ENCODE data around the gene RNF223.

Gene RNF223

DNA sequence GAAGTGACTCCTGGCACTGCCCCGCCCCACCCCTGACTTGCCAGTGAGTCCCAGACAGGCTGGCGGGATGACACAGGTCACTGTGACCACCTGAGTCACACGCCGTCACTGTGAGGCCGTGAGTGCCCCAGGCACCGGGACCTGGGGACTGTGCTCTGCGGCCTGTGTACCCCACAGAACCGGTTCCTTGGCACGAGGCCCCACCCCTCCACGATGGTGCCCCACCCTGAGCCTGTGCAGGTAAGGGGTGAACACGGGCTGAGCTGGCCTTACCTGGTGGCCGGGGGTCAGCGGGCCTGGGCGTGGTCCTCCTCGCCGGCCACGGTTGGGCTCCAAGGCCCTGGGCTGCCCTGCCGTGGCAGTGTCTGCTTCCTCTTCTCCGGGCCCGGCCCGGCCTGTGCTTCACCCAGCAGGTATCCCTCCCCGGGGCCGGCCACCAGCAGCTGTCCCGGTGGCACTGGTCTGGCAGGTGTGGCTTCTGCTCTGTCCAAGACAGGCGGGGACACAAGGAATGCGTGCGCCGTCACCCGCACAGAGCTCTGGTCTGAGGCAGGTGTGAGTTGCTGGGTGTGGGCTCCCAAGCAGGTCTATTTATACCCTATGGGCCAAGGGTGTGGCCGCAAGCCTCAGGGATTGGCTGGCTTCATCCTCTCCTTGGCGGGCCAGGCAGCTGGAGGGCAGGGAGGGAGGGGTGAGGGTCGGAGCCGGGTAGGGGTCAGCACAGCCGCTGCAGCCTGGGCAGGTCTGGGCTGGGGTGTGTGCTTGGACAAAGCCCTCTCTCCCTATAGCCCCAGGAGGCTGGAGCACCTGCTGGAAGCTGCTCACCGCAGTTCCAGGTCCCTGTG lies at the start of gene RNF223:
RNF223 (minus strand) TSS at position 564 of the 845 bp plus-strand sequence. CDS start 1,740 bp downstream, outside the sequence.
- DNase-seq (ENCODE audit: low spot score): peak; percentile 89

DNA sequence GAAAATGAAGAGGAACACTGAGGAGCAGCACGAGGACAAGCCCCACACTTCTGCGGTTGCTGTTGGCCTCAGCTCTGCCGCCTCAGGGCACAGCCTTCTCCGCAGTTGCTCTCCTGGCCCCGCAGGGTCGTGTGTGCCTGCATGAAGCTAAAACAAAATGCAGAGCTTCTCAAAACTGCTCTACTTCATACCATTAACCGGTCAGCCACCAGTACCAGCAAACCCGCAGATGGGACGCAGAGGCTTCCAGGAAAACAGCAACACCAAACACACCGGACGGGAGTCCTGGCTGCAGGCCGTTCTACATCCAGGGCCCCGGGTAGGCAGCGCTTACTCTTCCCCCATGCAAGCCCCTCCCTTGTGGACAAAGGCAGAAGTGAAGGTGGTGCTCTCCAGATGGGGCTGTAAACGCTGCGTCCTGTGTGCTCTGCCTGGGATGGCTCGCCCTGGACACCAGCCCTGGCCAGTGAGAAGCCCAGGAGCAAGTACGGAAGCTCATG lies 48.9 kb upstream of the RNF223 start:
- DNase-seq (ENCODE audit: low spot score): no peak

DNA sequence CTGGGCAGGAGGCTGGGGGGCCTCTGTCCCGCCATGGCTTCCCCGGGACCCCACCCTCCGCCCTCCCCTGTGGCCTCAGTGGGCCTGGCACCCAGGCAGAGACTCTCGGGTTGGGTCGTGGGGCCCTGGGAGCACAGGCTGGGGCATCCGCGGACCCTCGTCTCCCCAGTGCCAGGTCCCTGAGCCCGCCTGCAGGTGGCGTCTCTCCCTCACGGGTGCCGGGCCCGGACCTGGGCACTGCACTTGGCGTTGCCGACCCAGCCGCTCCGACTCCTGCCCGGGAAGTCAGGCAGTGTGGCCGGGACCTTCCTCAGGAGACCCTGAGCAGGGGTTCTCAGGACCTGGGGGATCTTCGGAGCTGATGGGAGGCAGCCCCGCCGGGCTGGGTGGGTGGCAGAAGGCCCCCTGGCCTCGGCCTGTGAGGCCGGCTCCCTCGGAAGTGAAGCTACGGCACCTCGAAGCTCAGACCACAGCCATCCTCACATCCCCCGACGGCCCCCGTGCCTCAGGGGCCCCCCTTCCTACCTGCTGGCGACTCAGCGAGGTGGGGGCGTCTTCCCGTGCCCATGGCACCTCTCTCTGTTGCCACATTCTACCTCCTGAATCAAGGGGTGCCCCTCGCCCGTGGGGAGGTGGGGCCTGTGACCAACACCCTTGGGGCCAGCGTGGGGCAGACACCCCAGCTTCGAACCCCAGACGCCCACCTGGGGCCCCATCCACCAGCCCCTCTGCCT lies 48.1 kb upstream of the RNF223 start:
- peak; percentile 70 for DNase-seq (ENCODE audit: low spot score)

DNA sequence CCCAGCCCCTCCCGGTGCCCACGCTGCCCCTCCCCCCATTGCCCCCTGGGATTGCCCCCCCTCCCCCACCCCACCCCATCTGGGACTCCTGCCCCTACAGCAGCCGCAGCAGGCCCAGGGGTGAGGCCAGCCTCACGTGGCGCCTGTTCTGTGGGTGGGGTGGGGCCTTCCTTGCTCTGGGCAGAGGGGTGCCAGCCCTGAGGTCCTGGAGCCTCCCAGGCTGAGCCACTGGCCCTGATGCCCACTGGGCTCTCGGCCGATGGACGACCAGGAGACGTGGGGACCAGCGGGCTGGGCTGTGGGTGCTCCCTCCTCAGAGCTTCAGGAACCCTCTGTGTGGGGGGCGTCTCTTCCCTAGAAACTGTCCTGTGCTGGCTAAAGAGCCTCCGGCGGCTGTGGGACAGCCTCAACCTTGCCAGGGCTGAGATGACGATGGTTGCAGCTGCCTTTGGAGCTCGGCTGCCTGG lies 47.5 kb upstream of the RNF223 start:
- DNase-seq (ENCODE audit: low spot score): no peak

DNA sequence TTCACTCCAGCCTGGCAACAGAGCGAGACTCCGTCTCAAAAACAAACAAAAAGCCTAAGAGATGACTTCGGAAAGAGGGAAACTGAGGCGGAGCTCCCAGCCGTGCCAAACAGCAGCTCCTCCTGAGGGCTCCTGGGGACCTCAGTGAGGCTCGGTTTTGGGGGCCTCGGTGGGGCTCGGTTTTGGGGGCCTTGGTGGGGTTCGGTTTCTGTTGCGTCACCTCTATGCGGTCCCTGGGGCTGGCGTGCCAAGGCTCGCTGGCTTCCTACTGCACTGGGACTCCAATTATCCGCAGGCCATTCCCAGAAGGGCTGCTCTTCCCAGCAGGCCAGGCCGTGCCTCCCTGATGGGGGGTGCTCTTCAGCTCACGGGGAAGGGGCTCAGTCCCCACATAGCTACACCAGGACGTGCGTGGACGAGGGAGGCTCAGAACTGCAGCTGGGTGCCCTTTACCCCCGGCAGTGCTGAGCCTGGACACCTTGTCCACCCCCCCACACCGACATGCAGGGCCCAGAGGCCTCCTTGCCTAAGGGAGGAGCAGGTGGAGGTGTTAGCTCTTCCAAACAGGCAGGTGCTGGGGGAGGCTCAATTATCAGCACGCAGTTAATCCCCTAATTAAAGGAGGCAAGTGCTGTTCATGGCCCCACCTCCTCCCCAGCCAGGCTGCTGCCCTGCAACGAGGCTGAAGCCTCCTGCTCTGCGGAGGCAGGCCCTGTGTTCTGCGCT lies 46.9 kb upstream of the RNF223 start:
- DNase-seq (ENCODE audit: low spot score): no peak

DNA sequence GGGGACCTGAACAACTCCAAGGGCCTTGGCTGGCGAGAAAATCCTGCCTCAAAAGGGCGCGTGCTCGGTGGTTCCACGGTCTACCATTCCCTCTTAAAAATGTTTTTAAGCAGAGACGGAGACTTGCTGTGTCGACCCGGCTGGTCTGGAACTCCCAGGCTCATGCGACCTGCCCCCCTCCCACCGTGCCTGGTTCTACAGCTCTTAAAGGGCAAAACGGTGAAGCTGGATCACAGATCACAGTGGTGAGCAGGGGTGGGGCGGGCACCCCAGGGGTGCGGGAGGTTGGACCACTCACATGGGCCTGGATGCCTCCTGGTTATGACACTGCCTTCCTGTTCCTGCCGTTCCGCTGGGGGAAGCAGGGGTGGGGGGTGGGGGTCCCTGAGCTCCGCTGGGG lies 46.0 kb upstream of the RNF223 start:
- no peak for DNase-seq (ENCODE audit: low spot score)

DNA sequence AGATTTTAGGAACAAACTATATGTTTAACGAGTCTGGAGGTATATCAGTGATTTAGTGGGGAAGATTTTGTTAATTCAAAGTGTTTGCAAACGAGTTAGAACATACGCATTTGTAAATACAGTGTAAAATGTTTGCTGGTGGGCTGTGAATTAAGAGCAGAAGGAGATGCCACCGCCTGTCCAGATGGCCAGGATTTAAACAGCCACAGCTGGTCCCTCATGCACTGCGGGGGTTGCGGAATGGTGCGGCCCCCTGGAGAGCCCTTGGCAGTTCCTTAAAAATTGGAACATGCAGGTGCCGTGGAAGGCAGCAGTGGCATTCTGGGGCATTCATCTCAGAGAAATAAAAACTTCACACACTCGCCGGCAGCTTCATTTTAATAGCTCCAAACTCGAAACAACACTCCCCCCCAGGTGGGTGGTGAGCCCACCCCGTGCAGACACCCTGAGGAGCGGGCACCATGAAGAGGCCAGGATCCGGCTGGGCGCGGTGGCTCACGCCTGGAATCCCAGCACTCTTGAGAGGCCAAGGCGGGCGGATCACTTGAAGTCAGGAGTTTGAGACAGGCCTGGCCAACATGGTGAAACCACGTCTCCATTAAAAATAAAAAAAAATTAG lies 45.3 kb upstream of the RNF223 start:
- DNase-seq (ENCODE audit: low spot score): no peak

DNA sequence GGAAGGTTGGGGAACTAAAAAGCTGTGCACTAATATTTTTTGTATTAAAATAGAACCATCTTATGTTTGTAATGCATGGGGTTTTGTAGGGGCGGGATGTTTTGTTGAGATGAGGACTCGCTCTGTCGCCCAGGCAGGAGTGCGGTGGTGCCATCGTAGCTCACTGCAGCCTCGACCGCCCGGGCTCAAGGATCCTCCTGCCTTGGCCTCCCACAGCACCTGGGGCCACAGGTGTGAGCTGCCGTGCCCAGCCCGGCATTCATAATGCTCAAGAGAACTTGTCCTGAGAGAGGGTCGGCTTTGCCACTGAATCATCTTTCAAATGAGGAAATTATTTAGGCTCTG lies 44.7 kb upstream of the RNF223 start:
- no peak for DNase-seq (ENCODE audit: low spot score)

DNA sequence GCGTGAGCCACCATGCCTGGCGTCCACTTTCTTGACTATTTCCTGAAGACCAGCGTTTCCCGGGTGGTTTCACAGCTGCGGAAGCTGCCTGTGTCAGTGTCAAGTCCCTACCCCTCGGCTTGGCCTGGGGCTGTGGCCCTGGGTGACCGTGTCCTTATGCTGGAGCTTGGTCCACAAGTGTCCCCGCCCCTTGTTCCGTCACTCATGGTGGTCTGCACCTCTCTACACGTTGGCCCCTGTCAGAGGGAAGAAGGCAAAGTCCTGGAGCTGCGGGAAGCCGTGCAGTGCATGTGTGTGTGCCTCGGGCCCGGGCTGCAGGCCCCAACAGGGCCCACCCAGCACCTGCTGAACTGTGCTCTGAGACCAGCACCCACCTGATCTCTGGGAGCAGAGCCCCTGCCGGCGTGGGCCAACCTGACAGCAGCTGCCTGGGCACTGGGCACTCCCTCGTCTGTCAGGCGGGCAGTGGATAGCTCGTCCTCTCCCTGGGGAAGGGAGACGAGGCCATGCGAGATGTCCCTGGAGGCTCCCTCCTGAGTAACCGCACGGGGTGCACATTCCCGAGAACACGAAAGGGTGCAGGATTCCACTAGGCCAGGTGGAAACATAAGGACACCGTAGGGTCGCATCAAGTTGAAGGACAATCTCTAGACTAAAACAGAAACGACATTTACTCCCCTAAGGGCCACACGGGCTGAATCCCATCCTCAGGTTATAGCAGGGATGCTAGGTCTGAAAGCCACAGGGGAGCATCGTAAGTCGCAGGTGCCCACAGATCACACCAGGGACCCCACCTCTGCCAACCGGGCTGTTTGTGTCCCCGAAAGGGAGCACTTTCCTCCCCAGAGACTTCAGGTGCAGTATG lies 44.1 kb upstream of the RNF223 start:
- DNase-seq (ENCODE audit: low spot score): no peak

DNA sequence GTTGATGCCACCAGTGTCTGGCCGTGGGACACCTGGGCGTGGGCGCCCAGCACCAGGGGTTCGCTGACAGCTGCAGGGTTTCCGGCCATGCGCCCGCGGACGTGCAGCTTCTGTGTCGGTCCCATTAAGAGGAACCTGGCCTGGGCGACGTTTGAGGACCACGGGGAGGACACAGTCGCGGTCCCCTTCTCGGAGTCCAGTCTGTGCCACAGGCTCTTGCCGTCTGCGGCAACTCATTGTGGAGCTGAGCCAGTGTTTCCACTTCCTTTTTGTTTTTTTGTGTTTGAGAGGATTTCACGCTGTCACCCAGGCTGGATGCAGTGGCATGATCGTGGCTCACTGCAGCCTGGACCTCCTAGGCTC lies 43.3 kb upstream of the RNF223 start:
- DNase-seq (ENCODE audit: low spot score): no peak

DNA sequence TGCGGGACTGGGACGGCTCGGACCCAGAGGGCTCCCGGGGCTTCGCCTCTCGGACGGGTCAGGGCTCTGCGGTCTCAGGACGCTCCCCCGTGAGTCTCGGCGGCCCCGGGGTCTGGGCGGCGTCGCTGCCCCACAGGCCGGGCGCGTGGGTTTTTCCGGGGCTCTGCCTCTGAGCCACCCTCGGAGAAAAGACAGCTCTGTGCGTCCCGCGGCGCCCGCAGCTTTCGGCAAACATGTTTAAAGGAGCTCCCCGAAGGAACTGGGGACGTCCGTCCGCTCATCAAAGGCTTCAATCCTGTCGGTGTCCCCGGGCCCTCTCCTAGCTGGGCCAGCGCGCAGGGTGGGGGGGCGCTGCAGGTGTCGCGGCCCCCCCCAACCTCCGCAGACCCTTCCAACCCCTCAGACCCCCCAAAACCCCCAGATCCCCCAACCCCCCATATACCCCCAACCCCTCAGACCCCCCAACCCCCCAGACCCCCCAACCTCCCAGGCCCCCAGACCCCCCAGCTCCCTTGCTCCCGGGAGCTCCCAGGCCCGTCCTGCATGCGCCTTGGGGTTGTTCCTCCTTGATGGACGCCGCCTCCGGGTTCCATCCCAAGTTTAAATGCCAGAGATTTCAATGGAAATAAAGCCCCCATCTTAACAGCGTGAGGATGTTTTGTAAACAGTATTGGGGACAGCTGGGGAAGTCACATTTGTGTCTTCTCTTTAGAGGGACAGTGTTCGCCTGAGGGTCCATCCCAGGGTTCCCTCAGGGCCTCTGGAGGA lies 42.8 kb upstream of the RNF223 start:
- DNase-seq (ENCODE audit: low spot score): peak; percentile 3

DNA sequence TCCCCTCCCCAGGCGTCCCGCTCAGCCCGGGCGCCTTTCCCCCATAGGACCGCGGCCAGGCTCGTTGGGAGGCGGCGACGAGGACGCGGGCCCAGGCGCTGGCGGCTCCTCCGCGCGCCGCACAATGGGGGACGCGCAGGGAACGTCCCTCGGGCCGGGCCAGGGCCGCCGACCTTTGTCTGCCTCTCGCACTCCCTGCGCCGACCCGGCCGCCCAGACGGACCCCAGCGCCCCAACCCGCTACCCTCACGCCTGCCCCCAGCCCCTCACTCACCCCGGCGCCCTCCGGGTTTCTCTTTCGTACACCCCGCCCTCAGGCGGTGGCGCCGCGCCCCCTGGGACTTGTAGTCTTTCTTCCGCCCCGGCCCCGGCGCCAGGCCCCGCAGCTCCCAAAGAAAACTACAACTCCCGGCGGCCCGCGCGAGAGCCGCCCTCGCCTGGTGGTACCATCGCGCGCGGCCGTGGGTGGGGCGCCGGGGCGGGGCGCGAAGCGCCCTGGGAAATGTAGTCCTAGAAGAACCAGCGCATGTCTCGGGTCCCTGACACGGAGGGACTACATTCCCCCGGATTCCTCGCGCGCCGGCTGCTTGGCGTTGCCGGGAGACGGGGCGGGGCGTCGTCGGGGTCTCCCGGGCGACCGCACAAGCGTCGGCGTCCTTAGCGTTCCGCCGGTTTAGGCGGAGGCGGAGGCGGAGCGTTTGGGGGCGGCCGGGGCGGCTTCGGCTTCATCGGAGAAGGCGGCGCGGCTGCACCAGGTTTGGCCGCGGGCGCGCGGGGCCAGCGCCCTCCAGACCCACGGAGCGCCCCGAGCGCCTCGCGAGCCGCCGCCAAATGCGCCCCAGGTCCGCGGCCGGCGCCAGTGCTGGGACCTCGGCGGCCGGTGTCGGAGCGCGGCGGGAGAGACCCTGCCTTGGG lies 41.9 kb upstream of the RNF223 start, which contains the start of gene C1orf159:
C1orf159 (minus strand) TSS at position 304 of the 915 bp plus-strand sequence. CDS start 24,546 bp downstream, outside the sequence.
- DNase-seq (ENCODE audit: low spot score): peak; percentile 98

DNA sequence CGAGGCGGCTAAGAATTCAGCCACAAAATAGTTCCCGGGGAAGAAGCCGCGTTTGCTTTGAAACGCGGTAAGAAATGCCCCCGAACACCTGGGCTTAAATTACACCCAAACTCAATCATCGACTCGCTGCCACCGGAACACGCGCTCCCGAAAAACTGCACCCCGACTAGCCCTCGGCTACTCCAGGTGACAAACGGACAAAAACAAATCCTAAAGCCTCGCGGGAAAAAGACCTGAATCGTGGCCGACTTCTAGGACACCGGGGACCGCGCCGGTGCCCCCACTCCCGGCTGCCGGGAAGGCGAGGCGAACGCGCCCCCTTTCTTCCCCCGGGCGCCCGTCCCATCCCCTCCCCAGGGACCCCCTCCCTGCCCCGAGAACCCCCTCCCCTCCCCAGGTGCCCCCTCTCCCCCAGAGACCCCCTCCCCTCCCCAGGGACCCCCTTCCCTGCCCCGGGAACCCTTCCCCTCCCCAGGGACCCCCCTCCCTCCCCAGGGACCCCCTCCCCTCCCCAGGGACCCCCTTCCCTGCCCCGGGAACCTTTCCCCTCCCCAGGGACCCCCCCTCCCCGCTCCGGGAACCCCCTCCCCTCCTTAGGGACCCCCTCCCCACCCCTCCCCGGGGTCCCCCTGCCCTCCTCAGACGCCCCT lies 41.2 kb upstream of the RNF223 start:
- no peak for DNase-seq (ENCODE audit: low spot score)

DNA sequence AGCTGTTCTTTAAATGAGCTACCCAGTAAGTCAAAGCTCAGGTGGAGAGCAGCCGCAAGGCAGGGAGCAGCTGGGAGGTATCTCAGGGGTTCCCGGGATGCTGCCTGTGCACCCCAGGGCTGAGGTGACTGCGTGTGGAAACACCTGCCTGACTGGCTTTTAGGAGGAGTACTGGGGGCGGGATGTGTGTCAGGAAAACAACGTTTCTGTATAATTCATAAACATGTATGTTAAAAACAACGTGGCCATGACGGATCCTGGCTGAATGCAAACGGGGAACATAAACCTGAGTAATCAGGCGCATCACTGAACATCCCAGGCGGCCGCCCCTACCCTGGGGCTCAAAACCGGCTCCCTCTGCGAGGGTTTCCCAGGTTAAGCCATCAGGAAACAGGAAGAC lies 40.3 kb upstream of the RNF223 start:
- no peak for DNase-seq (ENCODE audit: low spot score)

DNA sequence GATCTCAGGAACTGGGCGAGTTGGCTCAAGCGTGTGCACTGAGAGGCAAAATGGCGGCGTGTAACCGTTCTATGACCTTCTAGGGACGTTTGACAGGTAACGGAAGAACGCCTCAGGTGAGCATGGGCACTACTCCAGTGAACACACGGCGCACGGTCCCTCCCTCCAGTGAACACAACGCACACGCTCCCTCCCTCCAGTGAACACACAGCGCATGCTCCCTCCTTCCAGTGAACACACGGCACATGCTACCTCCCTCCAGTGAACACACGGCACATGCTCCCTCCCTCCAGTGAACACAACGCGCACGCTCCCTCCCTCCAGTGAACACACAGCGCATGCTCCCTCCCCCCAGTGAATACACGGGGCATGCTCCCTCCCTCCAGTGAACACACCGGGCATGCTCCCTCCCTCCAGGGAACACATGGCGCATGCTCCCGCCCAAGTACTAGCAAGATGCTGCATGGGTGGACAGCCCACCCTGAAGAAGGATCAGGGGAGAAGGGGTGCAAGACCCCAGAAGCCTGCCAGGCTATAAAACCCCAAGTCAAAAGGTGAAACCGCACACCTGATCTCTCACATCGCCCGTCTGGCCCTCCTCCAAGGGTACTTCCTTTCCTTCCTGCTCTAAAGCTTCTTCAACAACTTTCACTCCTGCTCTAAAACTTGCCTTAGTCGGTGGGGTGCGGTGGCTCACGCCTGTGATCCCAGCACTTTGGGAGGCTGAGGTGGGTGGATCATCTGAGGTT lies 38.3 kb upstream of the RNF223 start:
- no peak for DNase-seq (ENCODE audit: low spot score)

DNA sequence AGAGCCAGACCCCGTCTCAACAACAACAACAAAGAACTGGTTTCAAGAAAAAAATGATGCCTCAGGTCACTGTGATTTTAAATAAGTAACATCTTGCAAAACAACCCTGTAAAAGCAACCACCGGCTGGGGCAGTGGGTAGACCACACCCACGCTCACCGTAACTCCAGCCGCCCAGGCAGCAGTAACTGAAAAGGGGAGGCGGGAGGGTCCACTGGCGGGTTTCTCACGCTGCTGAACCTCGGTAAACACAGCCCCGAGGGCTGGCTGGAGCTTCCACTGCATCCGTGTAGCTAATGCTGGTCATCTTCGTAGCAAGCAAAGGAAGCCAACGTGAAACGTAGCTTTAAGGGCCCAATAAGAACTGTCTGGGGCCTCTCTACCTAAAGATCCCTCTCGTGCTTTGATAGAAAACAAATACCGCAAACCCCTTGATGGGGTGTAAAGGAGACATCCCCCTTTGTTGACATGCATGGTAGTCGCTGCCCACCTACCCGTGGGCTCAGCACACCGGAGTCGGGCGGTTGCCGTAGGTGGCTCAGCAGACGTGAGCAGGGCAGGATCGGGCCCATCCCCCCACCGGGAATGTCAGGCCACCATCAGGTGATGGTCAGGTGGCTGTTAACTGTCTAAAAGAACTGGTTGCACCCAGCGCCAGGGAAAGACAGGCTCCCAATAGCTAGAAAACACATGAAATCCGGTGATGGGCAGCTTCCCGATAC lies 37.6 kb upstream of the RNF223 start:
- DNase-seq (ENCODE audit: low spot score): no peak

DNA sequence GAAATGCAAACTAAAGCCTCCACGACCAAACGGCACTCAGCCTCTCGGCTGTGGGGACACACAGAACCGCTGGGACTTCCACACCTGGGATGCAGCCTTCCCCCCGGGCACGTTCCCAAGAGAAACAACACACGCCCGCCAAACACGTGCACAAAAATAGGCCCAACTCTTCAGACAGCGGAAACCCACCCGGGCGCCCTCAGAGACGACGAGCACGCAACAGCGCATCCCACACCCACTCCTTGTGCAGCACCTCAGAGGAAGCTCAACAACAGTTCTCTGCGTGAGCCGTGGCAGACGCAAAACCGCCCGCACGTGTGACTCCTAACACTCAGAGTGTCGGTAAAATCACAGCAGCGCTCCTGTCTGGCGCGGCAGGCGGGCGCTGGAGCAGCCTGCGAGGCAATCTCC lies 36.5 kb upstream of the RNF223 start:
- no peak for DNase-seq (ENCODE audit: low spot score)

Measured in LoVo (cell line).